Liver (tissue), 5 donors: ENCODE results near the gene ANGPTL7. TPM values are rescaled to one million over a fixed set of nuclear protein-coding genes. Genes with fewer than 3 reads are reported as not detected.

Source experiments
- polyA plus RNA-seq, 2 donors: library from polyadenylated mRNA; stranded (reverse) in 1 of 2; unstranded in 1 of 2; fragments of 200-250 nt in 1 of 2; fragments of >200 nt in 1 of 2; fragmentation: Nextera tagmentation in 1 of 2; extraction: Ambion mirVana in 1 of 2; gene quantifications; one replicate each; pipeline versions ENCODE4 v1.2.1 to v1.2.3, GENCODE V29; 2013 to 2015
- small RNA-seq: library from RNA; depleted of rRNA; stranded (forward); fragments of <200 nt; gene quantifications from one replicate; pipeline ENCODE3, GENCODE V24; 2014
- total RNA-seq, 2 donors: library from RNA; depleted of rRNA; stranded (reverse); fragments of >200 nt; gene quantifications; one replicate each; pipeline ENCODE4 v1.2.3, GENCODE V29; 2014
- donor health status: healthy.
- donor health status: healthy.
- donor health status: healthy.

ANGPTL7 gene
- total and polyA plus RNA-seq, 4 donors, result 0.06 to 0.07 TPM; not detected in 2

Small RNAs within 50 kb of the gene (small RNA-seq; reads per million reads assigned to genes)
- gene RNU6-291P (not detected), gene RNU6-537P (not detected), gene RPL39P6 (not detected)

Other genes starting within 250 kb of the ANGPTL7 start
- gene TARDBP, start 176.7 kb upstream of the ANGPTL7 start, total RNA-seq, result 10 to 100 TPM; 78.4 to 80.1 TPM
- gene TARDBP, start 176.7 kb upstream of the ANGPTL7 start, polyA plus RNA-seq, result 10 to 100 TPM; 44.4 to 87.6 TPM
- gene MASP2, start 142.1 kb upstream of the ANGPTL7 start, total RNA-seq, result 100 to 1,000 TPM in 1 of 2 donors, 10 to 100 TPM in 1; 30.0 to 118 TPM
- gene MASP2, start 142.1 kb upstream of the ANGPTL7 start, polyA plus RNA-seq, result 100 to 1,000 TPM; 307 to 530 TPM
- gene SRM, start 129.3 kb upstream of the ANGPTL7 start, total RNA-seq, result 10 to 100 TPM in 1 of 2 donors, 1 to 10 TPM in 1; 8.6 to 13.6 TPM
- 10 to 100 TPM; 34.9 to 59.1 TPM for gene SRM, start 129.3 kb upstream of the ANGPTL7 start, polyA plus RNA-seq
- gene EXOSC10, start 89.5 kb upstream of the ANGPTL7 start, total RNA-seq, result 10 to 100 TPM; 26.3 to 29.2 TPM
- 10 to 100 TPM; 11.3 to 15.6 TPM for gene EXOSC10, start 89.5 kb upstream of the ANGPTL7 start, polyA plus RNA-seq
- 10 to 100 TPM; 21.8 to 45.0 TPM for gene MTOR, start 73.2 kb downstream of the ANGPTL7 start, total RNA-seq
- gene MTOR, start 73.2 kb downstream of the ANGPTL7 start, polyA plus RNA-seq, result 10 to 100 TPM; 11.6 to 18.0 TPM
- gene UBIAD1, start 83.8 kb downstream of the ANGPTL7 start, total RNA-seq, result 10 to 100 TPM in 1 of 2 donors, 1 to 10 TPM in 1; 5.4 to 10.2 TPM
- gene UBIAD1, start 83.8 kb downstream of the ANGPTL7 start, polyA plus RNA-seq, result 1 to 10 TPM; 8.7 to 9.0 TPM